HG03135 (cell line): ENCODE data around the gene COL20A1.

Experiments used
- ATAC-seq: cut with Tn5 transposase; IDR thresholded peaks from one replicate; pipeline ENCODE4 v1.9.1; 2021; ENCODE audit warnings: mild to moderate bottlenecking, moderate library complexity; ENCODE audit not compliant: unreplicated experiment

COL20A1 gene

GRCh38 chr20:63318391-63319163 is 25.6 kb downstream of the COL20A1 start:
- ATAC-seq, result no peak

GRCh38 chr20:63319164-63320040 is 26.4 kb downstream of the COL20A1 start:
- no peak for ATAC-seq

- ATAC-seq, result no peak
These were observed 27.1 kb downstream of the COL20A1 start for GRCh38 chr20:63320041-63320511.

GRCh38 chr20:63320616-63321147 is 27.7 kb downstream of the COL20A1 start:
- ATAC-seq, result no peak

- no peak for ATAC-seq
These were observed 28.3 kb downstream of the COL20A1 start for GRCh38 chr20:63321148-63321831.

- no peak for ATAC-seq
These were observed 29.4 kb downstream of the COL20A1 start for GRCh38 chr20:63322146-63322932.

GRCh38 chr20:63322933-63323273 is 29.9 kb downstream of the COL20A1 start:
- no peak for ATAC-seq

GRCh38 chr20:63323357-63323981 is 30.5 kb downstream of the COL20A1 start:
- ATAC-seq, result no peak

GRCh38 chr20:63325021-63325471 is 32.1 kb downstream of the COL20A1 start:
- ATAC-seq, result no peak

- ATAC-seq, result no peak
These were observed 32.7 kb downstream of the COL20A1 start for GRCh38 chr20:63325554-63326313.

- ATAC-seq, result no peak
These were observed 33.6 kb downstream of the COL20A1 start for GRCh38 chr20:63326314-63327230.

GRCh38 chr20:63327231-63327745 is 34.3 kb downstream of the COL20A1 start:
- no peak for ATAC-seq

GRCh38 chr20:63328026-63328700 is 35.2 kb downstream of the COL20A1 start:
- no peak for ATAC-seq

GRCh38 chr20:63328718-63329275 is 35.8 kb downstream of the COL20A1 start:
- no peak for ATAC-seq

GRCh38 chr20:63329331-63330083 is 36.5 kb downstream of the COL20A1 start:
- no peak for ATAC-seq

GRCh38 chr20:63330084-63330760 is 37.2 kb downstream of the COL20A1 start:
- no peak for ATAC-seq
